Measurements from ENCODE around the gene CLIC1.

CLIC1 gene

DNA sequence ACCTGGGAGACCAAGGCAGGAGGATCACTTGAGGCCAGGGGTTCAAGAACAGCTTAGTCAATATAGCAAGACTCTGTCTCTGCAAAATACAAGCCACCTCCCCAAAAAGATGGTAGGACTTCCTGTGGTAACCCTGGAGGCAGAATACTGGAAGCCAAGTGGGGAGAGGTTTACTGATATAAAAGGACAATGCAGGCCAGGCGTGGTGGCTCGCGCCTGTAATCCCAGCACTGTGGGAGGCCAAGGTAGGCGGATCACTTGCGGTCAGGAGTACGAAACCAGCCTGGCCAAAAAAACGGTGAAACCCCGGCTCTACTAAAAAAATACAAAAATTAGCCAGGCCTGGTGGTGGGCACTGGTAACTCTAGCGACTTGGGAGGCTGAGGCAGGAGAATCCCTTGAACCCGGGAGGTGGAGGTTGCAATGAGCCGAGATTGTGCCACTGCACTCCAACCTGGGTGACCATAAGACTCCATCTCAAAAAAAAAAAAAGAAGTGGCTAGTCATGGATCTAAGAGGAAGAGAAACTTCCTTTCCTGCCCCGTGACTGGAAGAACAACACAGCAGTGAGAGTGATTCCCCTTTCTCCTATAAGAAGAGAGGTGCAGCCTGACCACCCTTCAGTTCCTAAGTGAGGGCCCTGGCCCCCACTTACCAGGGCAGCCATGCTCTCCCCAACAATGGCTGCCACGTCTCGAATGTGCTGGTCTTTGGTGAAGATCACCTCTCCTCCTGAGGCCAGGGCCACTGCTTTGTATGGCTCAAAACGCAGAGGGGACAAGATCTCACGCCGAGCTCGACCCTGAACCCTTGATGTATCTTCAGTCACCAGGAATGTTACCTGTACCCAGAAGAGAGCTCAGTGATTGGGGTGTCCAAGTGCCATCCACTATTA is 32.3 kb upstream of the CLIC1 start:
- DNase-seq (ENCODE audit: low read depth), result no peak

- DNase-seq (ENCODE audit: low read depth), result no peak
Measured at GRCh38 chr6:31767096-31767645, 30.8 kb upstream of the CLIC1 start.

DNA sequence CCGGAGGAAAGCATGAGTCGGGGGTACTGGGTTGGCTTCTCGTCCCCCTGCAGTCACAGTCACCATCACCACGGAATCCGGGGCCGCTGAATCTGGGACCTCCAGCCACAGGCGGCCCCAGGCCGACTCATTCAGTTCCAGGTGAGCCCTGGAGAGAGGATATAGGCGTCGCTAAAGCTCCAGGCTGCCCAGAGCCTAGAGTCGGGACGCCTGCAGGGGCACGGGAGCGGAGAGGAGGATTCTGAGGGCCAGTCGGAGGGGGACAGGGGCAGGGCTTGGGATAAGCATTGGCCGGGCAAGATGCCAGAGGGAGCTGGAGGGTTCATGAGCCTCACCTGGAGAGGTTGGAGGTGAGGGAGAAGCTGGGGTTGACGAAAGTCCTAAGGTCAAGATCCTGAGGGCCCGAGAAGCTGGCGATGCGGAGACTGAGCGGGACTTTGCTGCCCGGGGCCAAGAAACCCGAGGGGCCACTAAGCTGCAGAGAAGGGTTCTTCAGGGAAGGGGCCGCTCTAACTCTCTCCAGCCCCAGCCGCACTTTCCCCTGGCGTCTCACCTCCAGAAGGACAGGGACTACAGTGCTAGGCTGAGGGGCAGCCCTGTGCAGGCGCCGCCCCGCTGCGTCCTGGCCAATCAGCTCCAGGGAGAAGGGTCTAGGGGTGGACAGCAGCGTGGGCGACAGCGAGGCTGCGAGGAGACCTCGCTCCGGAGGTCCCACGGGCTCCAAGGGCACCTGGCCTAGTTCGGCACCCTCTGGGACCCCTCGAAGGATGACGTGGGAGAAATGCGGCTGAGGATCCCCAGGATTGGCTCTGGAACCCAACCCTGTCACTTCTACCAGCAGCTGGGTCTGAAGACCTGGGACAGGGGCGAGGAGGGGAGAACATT is 29.8 kb upstream of the CLIC1 start:
- DNase-seq (ENCODE audit: low read depth), result no peak

DNA sequence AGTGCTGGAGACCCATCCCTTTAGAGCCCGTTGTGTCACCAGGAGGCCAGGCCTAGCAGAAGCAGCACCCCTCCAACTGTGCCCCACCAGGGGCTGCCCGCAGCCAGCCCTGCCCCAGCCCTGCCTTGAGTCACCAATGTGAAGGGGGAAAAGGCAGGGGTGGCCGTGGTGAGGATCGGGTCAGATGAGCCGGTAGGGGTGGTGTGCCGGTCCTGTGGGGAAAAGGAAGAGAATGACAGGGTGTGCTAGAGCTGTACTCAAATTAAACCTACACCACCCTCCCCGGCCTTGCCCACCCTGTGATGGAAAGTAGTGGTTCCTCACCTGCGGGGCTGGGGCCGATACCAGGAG is 29.2 kb upstream of the CLIC1 start:
- DNase-seq (ENCODE audit: low read depth), result no peak

- DNase-seq (ENCODE audit: low read depth), result no peak
Measured at GRCh38 chr6:31764198-31764597, 27.9 kb upstream of the CLIC1 start.

DNA sequence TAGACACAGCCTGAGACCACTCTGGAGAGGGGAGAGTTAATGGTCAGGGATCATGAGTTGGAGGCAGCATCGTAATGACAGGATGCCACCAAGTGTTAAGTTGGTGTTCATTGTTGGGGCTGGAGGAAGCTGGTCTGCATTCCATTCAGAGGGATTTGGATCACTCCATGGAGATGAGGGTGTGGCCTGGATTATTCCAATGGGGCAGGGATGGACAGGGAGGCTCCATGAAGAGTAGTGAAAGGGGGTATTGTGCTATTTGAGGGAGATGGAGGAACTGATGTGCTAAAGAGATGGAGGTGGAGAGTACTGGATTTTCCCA is 27.2 kb upstream of the CLIC1 start:
- no peak for DNase-seq (ENCODE audit: low read depth)

GRCh38 chr6:31762878-31763618 is 26.7 kb upstream of the CLIC1 start:
- no peak for DNase-seq (ENCODE audit: low read depth)

DNA sequence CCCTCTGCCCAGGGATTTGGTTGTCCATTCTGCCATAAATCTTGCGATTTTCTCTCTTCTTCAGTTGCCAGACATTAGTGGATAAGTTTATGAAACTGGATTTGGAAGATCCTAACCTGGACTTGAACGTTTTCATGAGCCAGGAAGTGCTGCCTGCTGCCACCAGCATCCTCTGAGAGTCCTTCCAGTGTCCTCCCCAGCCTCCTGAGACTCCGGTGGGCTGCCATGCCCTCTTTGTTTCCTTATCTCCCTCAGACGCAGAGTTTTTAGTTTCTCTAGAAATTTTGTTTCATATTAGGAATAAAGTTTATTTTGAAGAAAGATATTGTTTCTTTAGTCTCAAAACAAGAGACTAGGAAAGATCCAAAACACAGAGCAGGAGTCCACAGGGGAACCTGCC is 26.0 kb upstream of the CLIC1 start, which contains the start of gene SAPCD1:
Gene SAPCD1 (plus strand): TSS at position 301 of the 400 bp plus-strand sequence. CDS start 399 bp downstream, outside the sequence.
- no peak for DNase-seq (ENCODE audit: low read depth)

- no peak for DNase-seq (ENCODE audit: low read depth)
Measured at GRCh38 chr6:31761343-31761742, 25.0 kb upstream of the CLIC1 start.

DNA sequence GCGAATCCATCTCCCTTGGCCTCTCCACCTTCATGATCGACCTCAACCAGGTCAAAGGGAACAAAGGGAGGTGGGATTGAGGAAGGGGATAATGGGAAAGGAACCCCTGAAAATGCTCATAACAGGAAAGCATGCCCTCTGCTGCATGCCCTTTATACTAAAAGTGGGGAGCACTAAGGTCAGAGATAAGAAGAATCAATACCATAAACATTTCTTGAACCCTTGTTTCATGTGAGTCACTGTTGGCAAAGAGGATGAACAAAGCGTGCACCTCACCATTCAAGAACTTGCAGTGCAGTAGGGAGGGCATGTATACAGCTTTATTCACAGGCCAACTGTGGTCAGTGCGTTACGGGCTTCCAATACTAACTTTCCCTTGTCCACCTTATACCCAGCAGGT is 24.5 kb upstream of the CLIC1 start:
- no peak for DNase-seq (ENCODE audit: low read depth)

DNA sequence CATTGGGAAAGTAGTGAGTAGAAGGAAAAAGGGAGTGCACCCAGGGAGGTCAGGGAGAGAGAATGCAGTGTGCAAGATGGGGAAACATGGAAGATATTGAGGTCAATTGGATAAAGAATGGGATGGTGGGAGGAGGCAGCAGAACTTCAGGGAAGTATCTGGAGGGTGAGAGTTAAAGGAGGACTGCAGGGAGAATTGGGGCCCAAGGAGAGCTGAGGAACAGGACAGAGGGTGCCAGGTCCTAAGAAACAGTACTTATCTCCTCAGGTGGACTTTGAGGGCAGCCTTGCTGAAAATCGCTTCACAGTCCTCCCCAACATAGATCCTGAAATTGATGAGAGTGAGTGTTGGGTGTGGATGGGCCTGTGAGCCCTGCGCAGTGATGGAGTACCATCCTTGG is 22.0 kb upstream of the CLIC1 start:
- no peak for DNase-seq (ENCODE audit: low read depth)

DNA sequence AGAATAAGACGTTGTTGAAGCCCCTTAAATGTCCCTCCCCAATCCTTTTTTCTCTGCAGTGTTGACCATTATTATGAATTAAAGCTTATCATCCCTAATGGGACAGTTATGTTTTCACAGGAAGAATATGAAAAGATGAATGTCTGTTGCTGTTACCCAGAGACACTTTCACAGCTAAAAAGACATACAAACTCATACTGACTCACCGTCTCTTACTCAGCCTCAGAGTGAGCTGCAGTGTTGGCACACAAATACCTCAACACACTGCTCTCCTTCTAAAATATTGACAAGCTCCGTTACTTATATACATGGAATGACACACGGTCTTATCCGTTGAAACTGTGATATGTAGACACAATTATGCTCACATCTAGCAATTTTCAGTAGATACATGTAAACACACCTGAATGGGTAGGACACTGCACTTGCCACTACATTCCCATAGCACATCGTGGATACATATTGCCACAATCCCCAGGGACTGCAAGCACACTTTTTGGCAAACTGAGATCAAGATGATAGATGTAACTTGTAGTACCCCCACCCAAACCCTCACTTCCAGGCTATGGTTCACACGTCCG is 16.5 kb upstream of the CLIC1 start:
- DNase-seq (ENCODE audit: low read depth), result no peak

DNA sequence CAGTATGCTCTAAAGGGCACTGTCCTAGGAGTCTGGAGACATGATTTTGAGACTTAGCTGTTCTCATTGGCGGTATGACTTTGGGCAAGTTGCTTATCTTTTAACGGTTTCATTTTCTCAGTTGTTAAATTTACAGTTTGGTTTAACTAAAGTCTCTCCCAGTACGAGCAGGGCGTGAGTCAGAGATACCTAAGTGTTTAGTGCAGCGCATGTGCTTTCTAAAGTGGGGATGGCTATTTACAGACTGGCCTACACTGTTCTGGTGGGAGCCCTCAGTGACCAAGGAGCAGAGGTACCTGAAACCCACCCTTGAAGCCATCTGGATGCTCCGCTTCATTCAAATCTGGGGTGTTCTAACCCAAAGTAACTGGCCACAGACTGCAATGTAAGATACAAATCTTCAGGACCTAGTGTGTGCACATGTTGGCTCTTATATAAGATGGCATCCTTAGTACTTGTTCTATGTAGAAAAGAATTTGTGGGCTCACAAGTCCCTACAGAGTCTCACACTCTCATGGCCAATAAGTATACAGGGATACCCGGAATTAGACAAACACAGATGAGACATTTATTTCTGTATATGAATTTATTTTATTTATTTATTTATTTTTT is 14.2 kb upstream of the CLIC1 start:
- no peak for DNase-seq (ENCODE audit: low read depth)

DNA sequence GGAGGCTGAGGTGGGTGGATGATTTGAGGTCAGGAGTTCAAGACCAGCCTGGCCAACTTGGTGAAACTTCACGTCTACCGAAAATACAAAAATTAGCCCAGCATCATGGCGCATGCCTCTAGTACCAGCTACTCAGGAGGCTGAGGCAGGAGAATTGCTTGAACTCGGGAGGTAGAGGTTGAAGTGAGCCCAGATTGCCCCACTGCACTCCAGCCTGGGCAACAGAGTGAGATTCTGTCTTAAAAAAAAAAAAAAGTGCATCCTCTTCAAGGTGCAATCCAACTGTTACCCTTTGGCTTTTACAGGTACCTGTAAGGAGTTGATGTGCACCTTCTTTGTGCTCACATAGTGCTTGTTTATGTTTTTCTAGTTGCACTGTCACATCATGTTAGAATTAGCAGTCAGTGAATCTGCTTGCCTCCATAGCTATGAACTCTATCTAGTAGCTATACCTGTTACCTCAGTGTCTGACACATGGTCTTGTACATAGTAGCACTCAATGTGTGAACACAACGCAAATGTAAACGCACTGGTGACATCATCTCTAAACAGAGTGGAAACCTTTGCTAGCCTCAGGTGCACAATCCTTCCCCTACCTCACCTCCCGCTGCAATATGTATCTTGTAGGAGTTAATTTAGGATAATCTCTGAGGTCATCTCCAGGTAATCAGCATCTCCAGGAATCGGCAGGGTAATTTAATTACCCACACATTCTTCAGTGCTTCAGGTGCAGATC is 13.1 kb upstream of the CLIC1 start:
- DNase-seq (ENCODE audit: low read depth), result no peak

DNA sequence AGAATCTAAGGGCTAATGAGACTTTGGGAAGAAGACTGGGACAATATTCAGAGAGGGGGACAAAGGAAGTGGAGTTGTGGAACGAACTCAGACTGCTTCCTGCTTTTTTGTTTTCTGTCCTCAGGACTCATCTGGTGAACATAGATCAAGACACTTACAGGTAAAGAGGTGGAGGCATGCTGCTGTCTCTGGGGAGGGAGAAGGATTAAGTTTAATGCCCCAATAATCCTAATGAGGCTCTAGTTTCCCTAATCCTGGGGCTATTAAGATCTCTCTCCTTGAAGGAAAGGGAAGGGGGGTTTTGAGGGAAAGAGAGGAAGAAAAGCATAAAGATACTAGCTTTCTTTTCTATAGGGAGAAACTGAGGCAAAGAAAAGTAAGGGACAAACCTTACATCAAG is 8.1 kb upstream of the CLIC1 start:
- DNase-seq (ENCODE audit: low read depth), result no peak

- DNase-seq (ENCODE audit: low read depth), result no peak
Measured at GRCh38 chr6:31742894-31743293, 6.6 kb upstream of the CLIC1 start.

- no peak for DNase-seq (ENCODE audit: low read depth)
Measured at GRCh38 chr6:31741815-31742214, 5.5 kb upstream of the CLIC1 start.

- DNase-seq (ENCODE audit: low read depth), result no peak
Measured at GRCh38 chr6:31740397-31741223, 4.3 kb upstream of the CLIC1 start.

GRCh38 chr6:31739639-31740396 is 3.5 kb upstream of the CLIC1 start, which contains the start of gene MSH5:
Gene MSH5, plus strand, starts transcription at chr6:31740005. Its CDS starts 462 bp downstream, at chr6:31740467.
- peak; percentile 95 for DNase-seq (ENCODE audit: low read depth)
